Glutamatergic neuron (in vitro differentiated cells): ENCODE measurements around the gene SLCO2A1. TPM values are rescaled to one million over a fixed set of nuclear protein-coding genes. Genes with fewer than 3 reads are reported as not detected.

Experiments
- DNase-seq: peaks from one replicate; pipeline ENCODE4 v3.0.0; 2022
- H3K27ac Mint-ChIP-seq: one replicate; pipeline ENCODE4 v1.8.0; 2020; ENCODE audit warnings: mild to moderate bottlenecking, mixed read lengths, inconsistent platforms; ENCODE audit not compliant: unreplicated experiment
- H3K27me3 Mint-ChIP-seq: one replicate; pipeline ENCODE4 v1.8.0; 2020; ENCODE audit warnings: mild to moderate bottlenecking, moderate library complexity, mixed read lengths, inconsistent platforms; ENCODE audit not compliant: unreplicated experiment
- H3K36me3 Mint-ChIP-seq: one replicate; pipeline ENCODE4 v1.8.0; 2020; ENCODE audit warnings: mild to moderate bottlenecking, mixed read lengths, inconsistent platforms; ENCODE audit not compliant: unreplicated experiment
- H3K4me1 Mint-ChIP-seq: one replicate; pipeline ENCODE4 v1.8.0; 2020; ENCODE audit warnings: mild to moderate bottlenecking, low read depth, mixed read lengths, inconsistent platforms; ENCODE audit not compliant: unreplicated experiment
- H3K4me3 Mint-ChIP-seq: one replicate; pipeline ENCODE4 v1.8.0; 2020; ENCODE audit warnings: mild to moderate bottlenecking, mixed read lengths, inconsistent platforms; ENCODE audit not compliant: unreplicated experiment
- H3K9me3 Mint-ChIP-seq: one replicate; pipeline ENCODE4 v1.8.0; 2020; ENCODE audit warnings: mild to moderate bottlenecking, moderate library complexity, mixed read lengths, inconsistent platforms; ENCODE audit not compliant: unreplicated experiment
- CTCF ChIP-seq: fragments of 200-600 bp; sonication (generic); IDR thresholded peaks from one replicate; pipeline ENCODE4 v1.5.0; 2021; ENCODE audit not compliant: partially characterized antibody, unreplicated experiment
- total RNA-seq: library from RNA; stranded (reverse); fragmentation: NEBNext Ultra II Directional; extraction: Animal tissue kit (Norgen Biotek cat#: 25700); gene quantifications from one replicate; pipeline ENCODE4 v1.2.1, GENCODE V29; 2021; ENCODE audit not compliant: unreplicated experiment

Gene SLCO2A1
- total RNA-seq, 1 donor from 2014 or later, result not detected

DNA sequence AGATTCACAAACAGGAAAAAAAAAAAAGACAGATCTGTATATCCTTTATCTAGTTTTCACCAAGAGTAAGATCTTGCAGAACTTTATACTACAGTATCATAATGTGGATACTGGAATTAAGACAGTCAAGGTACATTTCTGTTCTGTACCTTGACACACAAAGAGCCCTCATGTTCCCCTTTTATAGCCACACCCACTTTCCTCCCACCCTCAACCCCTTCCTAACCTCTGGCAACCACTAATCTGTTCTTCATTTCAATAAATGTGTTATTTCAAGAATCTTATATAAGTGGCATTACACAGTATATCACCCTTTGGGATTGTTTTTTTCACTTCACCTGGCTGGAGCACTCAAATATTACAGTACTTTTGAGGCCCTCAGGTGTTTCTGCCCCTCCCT is 130.4 kb downstream of the SLCO2A1 start:
- Mint-ChIP-seq H3K27me3 (peaks cover 8% of the 10 kb centered on the region), H3K27ac (no peak overlapping the region), H3K36me3 (no peaks in the 10 kb centered on the region), H3K4me3 (no peak overlapping the region), H3K9me3 (peaks cover 8% of the 10 kb centered on the region), H3K4me1 (no peaks in the 10 kb centered on the region)
- no peak for DNase-seq
- TF ChIP-seq CTCF, result no peak

DNA sequence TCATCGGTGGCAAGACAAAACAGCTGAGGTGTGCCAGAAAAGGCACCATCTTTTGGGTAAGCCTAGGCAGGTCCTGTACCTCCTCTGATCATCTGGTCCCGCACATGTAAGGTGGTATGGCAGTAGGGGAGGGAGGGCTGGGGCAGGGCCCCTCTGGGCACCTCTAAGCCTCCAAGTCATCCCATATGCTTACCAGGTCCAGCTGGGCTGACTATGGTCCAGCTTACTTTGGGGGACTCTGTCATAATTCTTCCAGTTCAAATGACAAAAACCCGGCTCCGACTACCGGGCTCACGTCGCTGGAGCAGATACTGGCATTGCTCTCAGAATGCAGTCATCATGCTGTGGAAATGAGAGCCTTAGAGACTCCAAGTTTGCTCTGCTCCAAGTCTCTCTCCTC is 132.2 kb downstream of the SLCO2A1 start:
- H3K36me3 Mint-ChIP-seq, result no peaks in the 10 kb centered on the region
- TF ChIP-seq CTCF, result no peak
- peaks cover 16% of the 10 kb centered on the region for H3K27me3 Mint-ChIP-seq
- H3K9me3 Mint-ChIP-seq, result peaks cover 13% of the 10 kb centered on the region
- no peak overlapping the region for H3K27ac Mint-ChIP-seq
- H3K4me1 Mint-ChIP-seq, result peaks cover 14% of the 10 kb centered on the region
- H3K4me3 Mint-ChIP-seq, result no peak overlapping the region
- DNase-seq, result no peak

- H3K27me3 Mint-ChIP-seq, result peaks cover 19% of the 10 kb centered on the region
- DNase-seq, result peak; percentile 49
- H3K4me1 Mint-ChIP-seq, result peaks cover 25% of the 10 kb centered on the region
- TF ChIP-seq CTCF, result no peak
- no peaks in the 10 kb centered on the region for H3K36me3 Mint-ChIP-seq
- peaks cover 24% of the 10 kb centered on the region for H3K9me3 Mint-ChIP-seq
- peak overlapping the region; percentile 96 for H3K27ac Mint-ChIP-seq
- peak overlapping the region; percentile 94 for H3K4me3 Mint-ChIP-seq
Measured at GRCh38 chr3:133896002-133896761, 133.5 kb downstream of the SLCO2A1 start.

- Mint-ChIP-seq H3K36me3 (no peaks in the 10 kb centered on the region), H3K27me3 (peaks cover 26% of the 10 kb centered on the region), H3K27ac (peak within 1 kb of the TSS; percentile 96), H3K4me3 (peak within 1 kb of the TSS; percentile 94), H3K9me3 (peaks cover 28% of the 10 kb centered on the region), H3K4me1 (peaks cover 32% of the 10 kb centered on the region)
- TF ChIP-seq CTCF, result no peak
- peak; percentile 89 for DNase-seq
Measured at GRCh38 chr3:133895208-133896001, 134.3 kb downstream of the SLCO2A1 start, which contains the start of gene RAB6B. Gene RAB6B, minus strand, starts transcription at chr3:133895882. Its CDS starts 416 bp downstream, at chr3:133895466.
